Dendritic cell treated with granulocyte-macrophage colony-stimulating factor and Interleukin-4, amounts not matched to agents 40 ng/mL and 50 ng/mL, for 4 days (primary cell): ENCODE measurements around the gene EEF1E1.

Source experiments
- H3K27ac Mint-ChIP-seq: one replicate; pipeline ENCODE4 v1.8.0; 2022; ENCODE audit warnings: mild to moderate bottlenecking, mixed read lengths
- H3K27me3 Mint-ChIP-seq: one replicate; pipeline ENCODE4 v1.8.0; 2022; ENCODE audit warnings: mild to moderate bottlenecking, mixed read lengths
- H3K36me3 Mint-ChIP-seq: one replicate; pipeline ENCODE4 v1.8.0; 2022; ENCODE audit warnings: low read depth, mixed read lengths
- H3K4me1 Mint-ChIP-seq: one replicate; pipeline ENCODE4 v1.8.0; 2022; ENCODE audit warnings: low read depth, mixed read lengths
- H3K4me3 Mint-ChIP-seq: one replicate; pipeline ENCODE4 v1.8.0; 2022; ENCODE audit warnings: mild to moderate bottlenecking, moderate library complexity, mixed read lengths
- H3K9me3 Mint-ChIP-seq: one replicate; pipeline ENCODE4 v1.8.0; 2022; ENCODE audit warnings: mixed read lengths
- intact Hi-C: fragments of 100-400 bp; cut with micrococcal nuclease; formaldehyde crosslinking; loops from one replicate; pipeline ENCODE4 v1.15.0; 2022

The EEF1E1 gene

DNA sequence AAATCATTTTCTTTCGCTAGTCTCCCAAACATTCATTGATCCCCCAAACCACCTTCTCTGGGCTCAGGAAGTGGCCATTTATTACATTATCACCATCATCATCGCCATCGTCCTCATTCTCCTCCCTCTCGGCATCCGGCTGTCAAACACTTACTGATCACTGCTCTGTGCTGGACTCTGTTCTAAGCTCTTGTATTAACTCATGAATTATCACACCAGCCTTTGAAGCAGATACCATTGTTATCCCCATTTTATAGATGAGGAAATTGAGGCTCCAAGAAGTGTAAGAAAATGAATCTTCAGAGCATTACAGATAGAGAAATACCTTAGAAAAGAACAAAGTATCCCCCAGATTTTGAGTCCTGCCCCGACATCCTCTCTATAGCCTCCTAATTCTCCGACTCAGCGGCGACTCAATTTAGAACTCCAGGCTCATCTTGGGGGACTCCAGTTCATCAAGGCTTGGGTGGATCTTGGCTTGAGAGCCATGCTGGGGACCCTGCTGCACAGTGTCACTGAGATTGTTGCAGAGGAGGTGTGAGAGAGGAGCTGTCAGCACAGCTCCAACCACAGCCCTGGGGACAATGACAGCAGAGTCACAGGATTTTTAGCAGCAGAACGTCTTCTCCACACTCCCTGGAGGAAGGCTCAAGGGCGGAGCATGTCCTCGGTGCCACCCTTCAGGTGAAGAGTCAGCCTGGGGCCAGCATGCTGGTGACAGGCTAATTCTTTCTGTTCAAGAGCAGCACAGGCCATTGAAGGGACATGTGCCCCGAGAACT, 6.6 kb upstream of the EEF1E1 start:
- H3K4me1 Mint-ChIP-seq = no peaks in the 10 kb centered on the region

DNA sequence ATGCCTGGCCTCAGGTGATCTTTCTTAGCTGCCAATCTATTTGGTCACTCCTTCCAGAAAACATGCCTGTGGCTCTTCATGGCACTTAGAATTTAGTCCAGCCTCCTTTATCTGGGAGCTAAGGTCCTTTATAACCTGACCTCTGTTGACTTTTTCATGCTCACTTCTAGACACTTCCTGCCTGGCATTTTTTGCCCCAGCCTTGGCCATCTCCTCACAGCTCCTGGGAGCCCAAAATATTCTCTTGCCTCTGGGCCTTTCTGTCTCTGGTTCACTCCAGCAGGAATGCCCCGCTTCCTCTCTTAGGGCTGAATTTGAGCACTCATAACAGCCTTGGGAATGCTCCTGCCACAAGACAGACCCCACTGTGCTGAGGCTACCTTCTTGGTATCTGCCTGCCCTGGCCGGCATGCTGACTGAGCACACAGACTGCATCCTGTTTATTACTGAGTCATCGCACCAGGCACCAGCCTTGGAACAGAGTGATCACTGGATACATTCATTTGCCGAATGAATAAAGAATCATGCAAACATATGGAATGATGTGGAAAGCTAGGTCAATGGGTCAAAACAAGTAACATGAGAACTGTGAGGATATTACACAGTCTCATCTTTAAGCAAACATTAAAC, 5.8 kb upstream of the EEF1E1 start:
- Mint-ChIP-seq H3K4me3 (no peak overlapping the region), H3K27ac (no peak overlapping the region), H3K4me1 (no peaks in the 10 kb centered on the region), H3K36me3 (no peaks in the 10 kb centered on the region), H3K27me3 (peaks cover 6% of the 10 kb centered on the region), H3K9me3 (peaks cover 9% of the 10 kb centered on the region)
- intact Hi-C loops = loop anchor here (10.0 kb wide), 1 partner anchor 327 kb away; the partner anchor contains the start of gene SLC35B3

More for the DNA sequence above, 6.6 kb upstream of the EEF1E1 start:
- Mint-ChIP-seq H3K27me3 (peaks cover 5% of the 10 kb centered on the region), H3K4me3 (no peak overlapping the region), H3K36me3 (no peaks in the 10 kb centered on the region), H3K9me3 (peaks cover 9% of the 10 kb centered on the region), H3K27ac (no peak overlapping the region)
- intact Hi-C loops = loop anchor here (10.0 kb wide), 1 partner anchor 326 kb away; the partner anchor contains the start of gene SLC35B3

GRCh38 chr6:8105791-8106190, 3.4 kb upstream of the EEF1E1 start:
- Mint-ChIP-seq H3K27ac (no peak overlapping the region), H3K4me3 (no peak overlapping the region), H3K36me3 (peaks cover 7% of the 10 kb centered on the region), H3K4me1 (peaks cover 7% of the 10 kb centered on the region), H3K9me3 (peaks cover 9% of the 10 kb centered on the region), H3K27me3 (peaks cover 6% of the 10 kb centered on the region)
- intact Hi-C loops = loop anchor here (10.0 kb wide), 1 partner anchor 329 kb away; the partner anchor contains the start of gene SLC35B3

- peaks cover 3% of the 10 kb centered on the region for H3K27me3 Mint-ChIP-seq
- H3K9me3 Mint-ChIP-seq = peaks cover 9% of the 10 kb centered on the region
- H3K27ac Mint-ChIP-seq = no peak overlapping the region
- H3K36me3 Mint-ChIP-seq = peaks cover 7% of the 10 kb centered on the region
- peaks cover 20% of the 10 kb centered on the region for H3K4me1 Mint-ChIP-seq
- intact Hi-C loops = loop anchor here (10.0 kb wide), 1 partner anchor 331 kb away; the partner anchor contains the start of gene SLC35B3
- H3K4me3 Mint-ChIP-seq = no peak overlapping the region
These were observed 1.4 kb upstream of the EEF1E1 start for GRCh38 chr6:8103726-8104125.

- peaks cover 20% of the 10 kb centered on the region for H3K4me1 Mint-ChIP-seq
- H3K27me3 Mint-ChIP-seq = peaks cover 1% of the 10 kb centered on the region
- peaks cover 26% of the 10 kb centered on the region for H3K36me3 Mint-ChIP-seq
- H3K9me3 Mint-ChIP-seq = no peaks in the 10 kb centered on the region
- intact Hi-C loops = loop anchor here (10.0 kb wide), 1 partner anchor 334 kb away; the partner anchor contains the start of gene SLC35B3
- no peak overlapping the region for H3K4me3 Mint-ChIP-seq
- H3K27ac Mint-ChIP-seq = no peak overlapping the region
These were observed 2.0 kb downstream of the EEF1E1 start for GRCh38 chr6:8100159-8100854.

GRCh38 chr6:8090650-8091049, 11.7 kb downstream of the EEF1E1 start:
- no peak overlapping the region for H3K4me3 Mint-ChIP-seq
- peaks cover 8% of the 10 kb centered on the region for H3K9me3 Mint-ChIP-seq
- H3K4me1 Mint-ChIP-seq = peaks cover 21% of the 10 kb centered on the region
- no peak overlapping the region for H3K27ac Mint-ChIP-seq
- H3K36me3 Mint-ChIP-seq = peaks cover 70% of the 10 kb centered on the region
- intact Hi-C loops = no loop called here
- no peaks in the 10 kb centered on the region for H3K27me3 Mint-ChIP-seq

DNA sequence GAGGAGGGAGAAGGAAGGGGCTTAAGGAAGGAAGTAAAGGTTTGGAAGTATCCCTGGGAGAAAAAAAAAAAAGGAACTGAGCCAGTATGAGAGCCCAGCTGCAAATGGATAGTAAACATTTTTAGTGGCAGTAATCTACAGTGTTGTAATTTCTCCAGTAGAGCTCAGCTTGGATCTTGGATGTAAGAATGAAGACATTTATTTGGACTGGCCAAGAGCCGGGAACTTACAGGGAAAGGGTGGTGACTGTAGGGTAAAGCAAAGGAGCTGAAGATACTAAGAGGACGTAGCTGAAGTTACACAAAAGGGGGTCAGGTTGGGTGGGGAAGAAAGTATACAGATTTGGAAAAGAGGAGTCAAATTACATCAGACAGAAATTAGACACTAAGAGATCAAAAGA, 13.5 kb downstream of the EEF1E1 start:
- intact Hi-C loops = no loop called here
- H3K4me1 Mint-ChIP-seq = peaks cover 21% of the 10 kb centered on the region
- H3K4me3 Mint-ChIP-seq = no peak overlapping the region
- H3K27me3 Mint-ChIP-seq = no peaks in the 10 kb centered on the region
- peaks cover 54% of the 10 kb centered on the region for H3K36me3 Mint-ChIP-seq
- H3K27ac Mint-ChIP-seq = peak overlapping the region; percentile 12
- H3K9me3 Mint-ChIP-seq = peaks cover 8% of the 10 kb centered on the region

- no peak overlapping the region for H3K4me3 Mint-ChIP-seq
- peaks cover 51% of the 10 kb centered on the region for H3K36me3 Mint-ChIP-seq
- H3K27me3 Mint-ChIP-seq = no peaks in the 10 kb centered on the region
- intact Hi-C loops = no loop called here
- H3K27ac Mint-ChIP-seq = peak overlapping the region; percentile 12
- H3K9me3 Mint-ChIP-seq = peaks cover 8% of the 10 kb centered on the region
- H3K4me1 Mint-ChIP-seq = peaks cover 29% of the 10 kb centered on the region
These were observed 14.2 kb downstream of the EEF1E1 start for GRCh38 chr6:8087870-8088754.

GRCh38 chr6:8086755-8087306, 15.5 kb downstream of the EEF1E1 start:
- H3K27me3 Mint-ChIP-seq = no peaks in the 10 kb centered on the region
- H3K27ac Mint-ChIP-seq = peak overlapping the region; percentile 23
- no peak overlapping the region for H3K4me3 Mint-ChIP-seq
- peaks cover 8% of the 10 kb centered on the region for H3K9me3 Mint-ChIP-seq
- peaks cover 44% of the 10 kb centered on the region for H3K36me3 Mint-ChIP-seq
- intact Hi-C loops = no loop called here
- peaks cover 36% of the 10 kb centered on the region for H3K4me1 Mint-ChIP-seq

DNA sequence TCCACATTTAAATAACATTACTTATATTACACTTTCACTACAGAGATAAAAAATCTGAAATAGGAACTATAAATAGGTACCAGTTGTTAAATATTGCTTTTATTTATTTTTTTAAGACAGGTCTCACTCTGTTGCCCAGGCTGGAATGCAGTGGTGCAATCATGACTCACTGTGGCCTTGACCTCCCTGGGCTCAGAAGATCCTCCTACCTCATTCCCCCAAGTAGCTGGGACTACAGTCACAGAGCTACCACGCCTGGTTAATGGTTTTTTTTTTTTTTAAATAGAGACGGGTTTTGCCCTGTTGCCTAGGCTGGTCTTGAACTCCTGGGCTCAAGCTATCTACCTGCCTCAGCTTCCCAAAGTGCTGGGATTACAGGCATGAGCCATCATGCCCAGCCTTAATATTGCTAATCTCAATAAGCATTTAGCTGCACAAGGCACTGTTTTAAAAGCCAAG, 17.3 kb downstream of the EEF1E1 start:
- H3K27me3 Mint-ChIP-seq = no peaks in the 10 kb centered on the region
- peaks cover 45% of the 10 kb centered on the region for H3K4me1 Mint-ChIP-seq
- H3K9me3 Mint-ChIP-seq = peaks cover 8% of the 10 kb centered on the region
- intact Hi-C loops = no loop called here
- no peak overlapping the region for H3K27ac Mint-ChIP-seq
- no peak overlapping the region for H3K4me3 Mint-ChIP-seq
- peaks cover 35% of the 10 kb centered on the region for H3K36me3 Mint-ChIP-seq

- Mint-ChIP-seq H3K27ac (no peak overlapping the region), H3K36me3 (peaks cover 31% of the 10 kb centered on the region), H3K27me3 (no peaks in the 10 kb centered on the region), H3K9me3 (peaks cover 8% of the 10 kb centered on the region), H3K4me3 (no peak overlapping the region), H3K4me1 (peaks cover 50% of the 10 kb centered on the region)
- intact Hi-C loops = no loop called here
These were observed 17.8 kb downstream of the EEF1E1 start for GRCh38 chr6:8084586-8084985.

- Mint-ChIP-seq H3K9me3 (peaks cover 3% of the 10 kb centered on the region), H3K36me3 (peaks cover 20% of the 10 kb centered on the region), H3K27ac (peak overlapping the region; percentile 61), H3K4me1 (peaks cover 43% of the 10 kb centered on the region), H3K27me3 (no peaks in the 10 kb centered on the region), H3K4me3 (no peak overlapping the region)
- intact Hi-C loops = no loop called here
These were observed 19.1 kb downstream of the EEF1E1 start for GRCh38 chr6:8082954-8083858.
